Transverse colon (tissue), 4 donors: ENCODE results near the gene SNRNP25. TPM values are rescaled to one million over a fixed set of nuclear protein-coding genes. Genes with fewer than 3 reads are reported as not detected.

Source experiments
- DNase-seq: peaks from one replicate; pipeline ENCODE4 v3.0.0-alpha.2; 2019
- H3K27ac ChIP-seq, 4 donors: fragments of 200-600 bp; sonication (generic); 2 replicates each; pipeline ENCODE4 v1.5.1; 2016 to 2018; ENCODE audit warnings: inconsistent platforms in 4 of 4
- H3K27me3 ChIP-seq: fragments of 200-600 bp; sonication (generic); 2 replicates; pipeline ENCODE4 v1.5.1; 2017; ENCODE audit warnings: inconsistent platforms
- H3K36me3 ChIP-seq, 4 donors: fragments of 200-600 bp; sonication (generic); 2 replicates each; pipeline ENCODE4 v1.5.1; 2017 to 2019; ENCODE audit warnings: inconsistent platforms in 4 of 4
- H3K4me1 ChIP-seq, 4 donors: fragments of 200-600 bp; sonication (generic); 2 replicates each; pipeline ENCODE4 v1.5.1; 2017 to 2020; ENCODE audit warnings: inconsistent platforms in 4 of 4
- H3K4me3 ChIP-seq, 4 donors: fragments of 200-600 bp; sonication (generic); 1 replicate in 1 of 4; 2 replicates in 3 of 4; pipeline versions ENCODE4 v1.5.1 to v1.6.1; 2017 to 2019; ENCODE audit warnings: inconsistent platforms in 4 of 4
- H3K9me3 ChIP-seq, 2 donors: fragments of 200-600 bp; sonication (generic); 2 replicates each; pipeline ENCODE4 v1.5.1; 2017 to 2019; ENCODE audit warnings: inconsistent platforms in 2 of 2
- CTCF ChIP-seq, 5 experiments: fragments of 200-600 bp in 3 of 5; fragments of 450-650 bp in 2 of 5; sonication (generic) in 3 of 5; IDR thresholded peaks; 1 replicate in 2 of 5; 2 replicates in 3 of 5; pipeline ENCODE4 v1.5.1; 2016 to 2017; ENCODE audit warnings: antibody characterized with exemption in 5 of 5, inconsistent platforms in 3 of 5, mild to moderate bottlenecking in 2 of 5, moderate library complexity in 1 of 5
- EP300 ChIP-seq: sonication (generic); formaldehyde crosslinking; IDR thresholded peaks from one replicate; pipeline ENCODE4 v1.6.1; 2017; ENCODE audit warnings: antibody characterized with exemption, low read depth
- POLR2A ChIP-seq: fragments of 450-650 bp; IDR thresholded peaks from one replicate; pipeline ENCODE4 v1.6.1; 2016; ENCODE audit warnings: antibody characterized with exemption, mild to moderate bottlenecking, moderate library complexity
- POLR2AphosphoS5 ChIP-seq, 3 donors: sonication (generic); formaldehyde crosslinking; IDR thresholded peaks; one replicate each; pipeline ENCODE4 v1.6.1; 2016; ENCODE audit warnings: antibody characterized with exemption in 3 of 3
- WGBS, 2 donors: methylation state at CpG; one replicate each; pipeline ENCODE4 v1.1.5; 2018; ENCODE audit warnings: low coverage in 1 of 2; 5-methylcytosine and 5-hydroxymethylcytosine counted together
- in situ Hi-C, 4 donors: fragments of 200-750 bp; cut with MboI; loops; one replicate each; pipeline versions ENCODE4 v1.15.0 to v1.15.1; 2017; ENCODE audit warnings: low sequenced_read_pairs in 3 of 4, low pct_ligation_motif_present in 1 of 4, low pct_unique_long_range_greater_than_20kb in 1 of 4
- intact Hi-C: fragments of 100-400 bp; cut with DNase I; formaldehyde crosslinking; loops from one replicate; pipeline ENCODE4 v1.15.1; 2023; ENCODE audit warnings: low total_unique reads
- total RNA-seq, 4 donors: library from RNA; depleted of rRNA; stranded (reverse); fragments of >200 nt; gene quantifications; one replicate each; pipeline ENCODE4 v1.1.0, GENCODE V29; 2016

SNRNP25 gene
- total RNA-seq, 4 donors from 2014 or later = 5.6 to 27.9 (median 20.2) TPM

- H3K9me3 ChIP-seq = no peaks in the 10 kb centered on the region
- peaks cover 8 to 21% (median 16%) of the 10 kb centered on the region in 4 donors for H3K4me1 ChIP-seq
- H3K27me3 ChIP-seq = no peaks in the 10 kb centered on the region
- no peak overlapping the region for H3K4me3 ChIP-seq
- 75 to 100% methylated on average over 1 to 9 of the region's 9 CpGs for WGBS, 2 donors
- intact Hi-C loops = no loop called here
- no peak overlapping the region for H3K27ac ChIP-seq
- TF ChIP-seq POLR2A (no peak), CTCF (IDR thresholded peaks at IDR 0.05) (no peak), EP300 (no peak), POLR2AphosphoS5 (IDR thresholded peaks at IDR 0.05) (no peak)
- peaks cover 0 to 9% (median 3%) of the 10 kb centered on the region in 4 donors for H3K36me3 ChIP-seq
- DNase-seq = no peak
- in situ Hi-C loops = no loop called here
Observed at GRCh38 chr16:85865-86264, 32.2 kb downstream of the SNRNP25 start.

DNA sequence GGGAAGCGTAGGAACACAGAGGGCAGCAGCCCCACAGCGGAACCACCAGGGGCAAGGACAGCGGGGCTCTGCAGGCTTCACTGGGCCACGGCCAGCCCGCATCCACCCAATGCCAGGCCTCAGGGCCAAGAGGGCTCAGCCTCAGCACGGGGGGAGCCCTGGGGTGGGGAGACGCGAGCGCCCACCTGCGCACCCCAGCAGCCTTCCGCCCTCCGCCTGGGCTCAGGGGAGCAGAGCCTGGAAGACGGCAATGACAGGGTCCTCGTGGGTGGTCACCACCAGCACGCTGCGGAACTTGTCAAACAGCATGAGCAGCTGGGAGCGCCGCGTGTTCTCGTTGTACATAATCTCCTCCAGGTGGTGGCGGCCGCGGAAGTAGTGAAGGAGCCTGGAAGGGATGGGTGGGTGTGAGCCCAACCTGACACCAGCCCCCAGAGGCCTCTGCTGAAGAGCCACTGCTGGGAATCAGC lies 32.9 kb downstream of the SNRNP25 start:
- no peak overlapping the region for H3K27ac ChIP-seq
- no peak overlapping the region for H3K4me3 ChIP-seq
- H3K4me1 ChIP-seq = peaks cover 8 to 21% (median 16%) of the 10 kb centered on the region in 4 donors
- intact Hi-C loops (no loop called here), in situ Hi-C loops (no loop called here)
- no peak for DNase-seq
- H3K9me3 ChIP-seq = no peaks in the 10 kb centered on the region
- H3K36me3 ChIP-seq = peaks cover 0 to 9% (median 3%) of the 10 kb centered on the region in 4 donors
- 90 to 100% methylated on average over 4 to 23 of the region's 23 CpGs for whole genome bisulfite sequencing, 2 donors
- H3K27me3 ChIP-seq = no peaks in the 10 kb centered on the region
- TF ChIP-seq POLR2AphosphoS5 (IDR thresholded peaks at IDR 0.05) (no peak), CTCF (IDR thresholded peaks at IDR 0.05) (no peak), POLR2A (no peak), EP300 (no peak)

DNA sequence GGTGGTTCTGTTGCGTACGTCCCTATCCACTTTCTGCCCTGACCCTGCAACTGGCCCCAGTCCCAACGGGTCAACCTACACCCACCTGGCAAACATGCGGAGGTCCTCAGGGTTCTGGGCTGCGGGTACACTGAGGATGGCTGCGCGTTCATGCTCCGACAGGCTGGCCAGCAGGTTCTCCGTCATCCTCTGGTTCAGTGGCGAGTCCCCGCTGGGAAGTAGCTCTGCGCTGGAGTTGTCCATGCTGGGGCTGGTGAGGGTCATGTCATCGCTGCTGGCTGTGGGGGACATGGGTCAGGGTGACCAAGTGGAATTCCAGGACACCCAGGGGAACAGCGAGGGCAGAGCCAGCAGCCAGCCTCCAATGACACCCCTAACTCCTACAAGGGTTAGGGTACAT lies 35.0 kb downstream of the SNRNP25 start:
- H3K36me3 ChIP-seq = peaks cover 0 to 9% (median 3%) of the 10 kb centered on the region in 4 donors
- intact Hi-C loops (no loop called here), in situ Hi-C loops (no loop called here)
- no peak overlapping the region for H3K27ac ChIP-seq
- no peaks in the 10 kb centered on the region for H3K9me3 ChIP-seq
- no peak for DNase-seq
- H3K4me3 ChIP-seq = no peak overlapping the region
- no peak for TF ChIP-seq CTCF (IDR thresholded peaks at IDR 0.05)
- TF ChIP-seq POLR2A = no peak
- H3K4me1 ChIP-seq = peaks cover 8 to 21% (median 16%) of the 10 kb centered on the region in 4 donors
- WGBS, 2 donors = 96% methylated on average over 14 of the region's 14 CpGs; no CpG with 5 or more reads in 1 of the 2 donors
- no peaks in the 10 kb centered on the region for H3K27me3 ChIP-seq

- Histone ChIP-seq H3K4me1 (peaks cover 3 to 13% (median 8%) of the 10 kb centered on the region in 4 donors), H3K27ac (no peak overlapping the region), H3K27me3 (no peaks in the 10 kb centered on the region), H3K9me3 (no peaks in the 10 kb centered on the region), H3K36me3 (peaks cover 0 to 9% (median 3%) of the 10 kb centered on the region in 4 donors), H3K4me3 (no peak overlapping the region)
- DNase-seq = no peak
- WGBS, 2 donors = 87% methylated on average over 19 of the region's 30 CpGs; no CpG with 5 or more reads in 1 of the 2 donors
- in situ Hi-C loops (no loop called here), intact Hi-C loops (no loop called here)
- TF ChIP-seq POLR2AphosphoS5 (IDR thresholded peaks at IDR 0.05) (no peak), CTCF (IDR thresholded peaks at IDR 0.05) (no peak), EP300 (no peak), POLR2A (no peak)
Observed at GRCh38 chr16:89391-90302, 36.0 kb downstream of the SNRNP25 start.
